Head of caudate nucleus (tissue), 42 donors: ENCODE data around the gene IDI2.
A peak's percentile ranks its signal among the peaks of the same experiment; 100 is the strongest.
"Not testable (repeated sequence)": the region's sequence is repeated elsewhere in the genome, so short reads cannot be mapped to it uniquely, and the experiment has no call there.

Source experiments
- DNase-seq, 42 donors: peaks; one replicate each; pipeline versions ENCODE4 v3.0.0 to v3.0.0-alpha.2; 2020 to 2021; ENCODE audit warnings: mixed read lengths in 7 of 42
- intact Hi-C: fragments of 100-400 bp; cut with DNase I; formaldehyde crosslinking; loops from one replicate; pipeline ENCODE4 v1.15.0; 2022

The IDI2 gene

DNA sequence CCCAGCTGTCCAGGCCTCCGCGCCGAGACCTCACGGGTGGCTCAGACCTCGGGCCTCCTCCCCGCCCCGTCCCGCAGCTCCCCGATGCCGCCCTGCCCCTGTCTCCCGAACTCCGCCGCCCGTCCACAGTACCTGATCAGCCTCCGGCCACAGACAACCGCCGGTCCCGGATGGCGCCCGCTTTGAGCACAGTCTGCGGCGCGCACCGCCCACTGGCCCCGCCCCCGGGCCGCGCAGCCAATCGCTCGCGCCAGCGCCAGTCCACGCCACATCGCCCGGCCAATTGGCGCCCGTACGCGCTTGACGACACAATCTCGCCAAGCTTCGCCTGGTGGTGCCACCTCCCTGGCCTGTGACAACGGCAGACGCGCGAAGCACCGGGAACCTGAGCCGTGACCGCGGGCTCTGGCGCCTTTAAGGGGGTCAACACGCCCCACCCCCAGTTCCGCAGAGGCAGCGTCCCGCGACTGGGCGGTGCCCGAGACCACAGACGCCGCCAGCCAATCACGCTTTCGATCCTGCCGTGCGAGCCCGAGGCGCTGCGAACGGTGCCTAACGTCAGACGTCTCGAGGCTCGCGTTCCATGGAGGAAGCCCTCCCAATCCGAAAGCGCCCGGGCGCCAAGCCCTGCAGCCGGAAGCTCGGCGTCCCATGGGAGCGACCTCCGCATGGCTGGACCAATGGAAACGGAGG lies 23.2 kb upstream of the IDI2 start, which contains the start of gene IDI1:
TSS of gene IDI1 (minus strand) at position 388 of the 693 bp plus-strand sequence. CDS start at position 272, 116 bp downstream.
- peak; percentile 95 to 99 (median 98) for DNase-seq
- intact Hi-C loops = loop anchor here (5.0 kb wide), 1 partner anchor 117 kb away; the partner anchor contains the start of gene LARP4B

- intact Hi-C loops = loop anchor here (5.0 kb wide), 1 partner anchor 116 kb away; the partner anchor contains the start of gene LARP4B
- peak in 28 of 42 donors; percentile 15 to 67 (median 48) for DNase-seq
These were observed 22.7 kb upstream of the IDI2 start for GRCh38 chr10:1048349-1048731.

DNA sequence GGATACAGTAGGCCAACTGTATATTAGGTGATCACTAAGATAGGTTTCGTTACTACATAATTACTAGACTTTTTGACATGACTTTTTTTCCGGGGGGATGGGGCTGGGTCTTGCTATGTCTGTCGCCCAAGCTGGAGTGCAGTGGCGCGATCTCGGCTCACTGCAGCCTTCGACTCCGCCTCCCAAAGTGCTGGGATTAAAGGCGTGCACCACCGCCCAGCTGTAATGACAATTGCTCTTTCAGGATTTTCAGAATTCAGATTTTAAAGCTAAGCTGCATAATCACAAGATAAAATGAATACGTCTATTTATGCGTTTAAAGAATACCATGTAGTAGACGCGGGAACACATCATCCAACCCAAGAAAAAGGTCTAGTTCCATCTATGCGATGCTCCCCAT lies 22.3 kb upstream of the IDI2 start:
- intact Hi-C loops = loop anchor here (5.0 kb wide), 1 partner anchor 116 kb away; the partner anchor contains the start of gene LARP4B
- peak in 12 of 42 donors; percentile 11 to 53 (median 26) for DNase-seq

GRCh38 chr10:1045415-1045814 lies 19.8 kb upstream of the IDI2 start:
- intact Hi-C loops = loop anchor here (5.0 kb wide), 1 partner anchor 113 kb away; the partner anchor contains the start of gene LARP4B
- no peak for DNase-seq

GRCh38 chr10:1044964-1045363 lies 19.3 kb upstream of the IDI2 start:
- intact Hi-C loops = loop anchor here (5.0 kb wide), 1 partner anchor 113 kb away; the partner anchor contains the start of gene LARP4B
- no peak for DNase-seq

GRCh38 chr10:1044146-1044545 lies 18.5 kb upstream of the IDI2 start:
- intact Hi-C loops = no loop called here
- no peak for DNase-seq

- DNase-seq = peak in 7 of 42 donors; percentile 17 to 59 (median 34)
- intact Hi-C loops = no loop called here
These were observed 17.9 kb upstream of the IDI2 start for GRCh38 chr10:1043532-1043995.

DNA sequence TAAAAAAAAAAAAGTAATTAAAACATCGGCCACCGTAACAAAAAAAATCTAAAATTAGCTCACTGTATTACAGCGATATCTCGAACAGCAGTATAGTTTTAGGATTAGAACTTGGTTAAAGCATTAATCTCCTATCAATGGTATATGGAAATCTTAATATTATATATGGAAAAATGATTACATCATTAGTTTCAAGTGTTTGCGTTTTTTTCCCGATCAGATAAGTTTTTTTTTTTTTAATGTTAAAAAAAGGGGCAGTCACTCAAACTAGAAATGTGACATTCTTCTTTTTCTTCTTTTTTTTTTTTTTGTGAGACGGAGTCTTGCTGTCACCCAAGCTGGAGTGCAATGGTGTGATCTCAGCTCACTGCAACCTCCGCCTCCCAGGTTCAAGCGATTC lies 15.9 kb upstream of the IDI2 start:
- DNase-seq = no peak
- intact Hi-C loops = no loop called here

DNA sequence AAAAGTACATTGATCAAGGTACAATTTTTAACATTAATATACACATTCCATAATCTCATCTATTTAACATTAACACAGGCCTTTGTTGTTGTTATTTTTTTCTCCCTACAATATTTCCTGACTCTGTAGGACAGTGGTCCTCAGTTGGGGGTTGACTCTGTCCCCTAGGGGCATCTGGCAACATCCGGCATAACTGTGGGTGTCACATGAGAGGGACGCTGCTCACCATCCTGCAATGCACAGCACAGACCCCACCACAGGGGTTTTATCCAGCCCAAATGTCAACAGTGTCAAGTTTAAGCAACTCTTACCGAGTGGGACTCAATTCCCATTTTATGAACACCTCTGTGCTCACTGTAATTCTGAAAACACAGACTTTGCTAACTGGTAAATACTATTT lies 14.5 kb upstream of the IDI2 start:
- intact Hi-C loops = no loop called here
- DNase-seq = no peak

DNA sequence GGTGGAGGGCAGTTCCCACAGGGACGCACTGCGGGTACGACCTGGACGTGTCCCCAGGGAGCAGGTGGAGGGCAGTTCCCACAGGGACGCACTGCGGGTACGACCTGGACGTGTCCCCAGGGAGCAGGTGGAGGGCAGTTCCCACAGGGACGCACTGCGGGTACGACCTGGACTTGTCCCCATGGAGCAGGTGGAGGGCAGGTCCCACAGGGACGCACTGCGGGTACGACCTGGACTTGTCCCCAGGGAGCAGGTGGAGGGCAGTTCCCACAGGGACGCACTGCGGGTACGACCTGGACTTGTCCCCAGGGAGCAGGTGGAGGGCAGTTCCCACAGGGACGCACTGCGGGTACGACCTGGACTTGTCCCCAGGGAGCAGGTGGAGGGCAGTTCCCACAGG lies 13.1 kb upstream of the IDI2 start:
- DNase-seq, intact Hi-C loops: not testable (repeated sequence)

DNA sequence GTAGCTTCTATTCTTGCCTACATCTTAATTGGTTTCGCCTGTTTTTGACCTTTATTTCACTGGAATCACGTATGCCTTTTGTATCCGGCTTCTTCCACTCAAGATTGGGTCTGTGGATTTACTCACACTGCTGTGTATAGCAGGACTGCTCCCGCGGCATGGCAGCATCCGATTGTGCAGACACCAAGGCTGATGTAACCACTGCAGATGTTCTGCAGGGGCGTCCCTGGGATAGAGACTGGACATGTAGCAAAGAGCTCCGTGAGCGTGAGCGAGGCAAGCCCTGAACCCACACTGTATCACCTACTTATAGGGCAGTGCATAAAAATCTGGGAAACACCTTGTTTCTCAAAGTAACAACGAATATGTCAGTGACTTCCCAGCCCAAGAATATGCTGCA lies 11.4 kb upstream of the IDI2 start:
- peak in 39 of 42 donors; percentile 4 to 85 (median 57) for DNase-seq
- intact Hi-C loops = no loop called here

GRCh38 chr10:1036341-1036791 lies 10.7 kb upstream of the IDI2 start:
- intact Hi-C loops = no loop called here
- peak; percentile 37 to 92 (median 66) for DNase-seq

DNA sequence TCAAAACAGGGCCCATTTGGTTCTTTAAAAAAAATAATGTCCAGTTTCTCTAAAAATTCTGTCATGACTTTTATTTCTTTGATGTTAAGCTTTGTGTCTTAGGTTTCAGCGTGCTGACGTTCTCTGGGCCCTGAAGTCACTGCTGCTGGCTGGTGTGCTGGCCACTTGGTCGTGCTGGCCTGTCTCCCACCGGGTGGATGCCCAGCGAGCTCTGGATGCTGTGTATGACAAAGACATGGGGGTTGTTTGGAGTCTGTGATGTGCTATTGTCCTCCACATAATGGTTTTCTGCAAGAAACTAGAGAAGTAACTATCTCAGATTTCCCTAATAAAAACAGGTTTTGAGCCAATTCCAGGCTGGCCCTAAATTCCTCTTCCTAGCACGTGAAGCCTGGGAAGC lies 9.5 kb upstream of the IDI2 start:
- intact Hi-C loops = no loop called here
- DNase-seq = peak; percentile 23 to 88 (median 66)

- DNase-seq = peak in 29 of 42 donors; percentile 9 to 79 (median 53)
- intact Hi-C loops = no loop called here
These were observed 9.1 kb upstream of the IDI2 start for GRCh38 chr10:1034758-1035157.

GRCh38 chr10:1033601-1034000 lies 7.9 kb upstream of the IDI2 start:
- no peak for DNase-seq
- intact Hi-C loops = no loop called here

GRCh38 chr10:1029838-1030237 lies 4.2 kb upstream of the IDI2 start:
- DNase-seq = no peak
- intact Hi-C loops = no loop called here

- no peak for DNase-seq
- intact Hi-C loops = no loop called here
These were observed 919 bp upstream of the IDI2 start for GRCh38 chr10:1026578-1026977.

DNA sequence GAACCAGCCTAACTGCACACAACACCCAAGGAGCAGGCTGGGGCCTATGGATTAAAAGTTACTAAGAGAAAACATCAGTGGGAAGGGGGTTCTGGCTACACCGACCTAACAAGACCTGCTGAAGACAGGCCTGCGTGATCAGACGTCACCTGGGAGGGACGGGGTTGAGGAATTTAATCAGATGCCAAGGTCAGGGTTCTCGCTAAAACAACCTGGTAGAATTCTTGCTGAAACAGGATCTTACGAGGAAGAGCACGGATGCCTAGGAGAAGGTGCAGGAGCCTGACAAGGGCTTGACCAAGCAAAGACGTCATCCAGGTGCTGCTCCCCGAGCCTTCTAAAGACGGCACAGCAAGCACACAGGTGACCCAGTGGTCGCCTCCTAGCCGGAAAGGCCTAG lies 1.6 kb downstream of the IDI2 start:
- intact Hi-C loops = no loop called here
- no peak for DNase-seq

DNA sequence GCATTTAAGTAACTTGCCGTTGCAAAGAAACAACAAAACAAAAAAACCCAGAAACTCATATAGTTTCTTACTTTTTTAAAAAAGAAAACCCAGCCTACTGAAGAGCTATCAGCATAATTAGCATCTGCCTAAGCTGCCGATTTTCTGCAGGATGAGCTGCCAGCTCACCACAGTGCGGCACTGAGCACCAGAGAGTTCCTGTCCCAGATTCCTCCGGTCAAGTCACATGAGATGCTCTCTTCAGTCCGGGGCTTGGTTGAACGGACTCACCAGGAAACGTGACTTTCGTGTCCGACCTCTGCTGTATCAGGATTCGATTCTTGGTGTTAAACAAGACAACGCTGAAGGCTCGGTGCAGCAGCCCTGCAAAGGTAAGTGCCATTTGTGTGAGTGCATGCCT lies 3.2 kb downstream of the IDI2 start:
- peak; percentile 11 to 86 (median 64) for DNase-seq
- intact Hi-C loops = no loop called here

- DNase-seq = no peak
- intact Hi-C loops = no loop called here
These were observed 4.7 kb downstream of the IDI2 start for GRCh38 chr10:1020958-1021357.

DNA sequence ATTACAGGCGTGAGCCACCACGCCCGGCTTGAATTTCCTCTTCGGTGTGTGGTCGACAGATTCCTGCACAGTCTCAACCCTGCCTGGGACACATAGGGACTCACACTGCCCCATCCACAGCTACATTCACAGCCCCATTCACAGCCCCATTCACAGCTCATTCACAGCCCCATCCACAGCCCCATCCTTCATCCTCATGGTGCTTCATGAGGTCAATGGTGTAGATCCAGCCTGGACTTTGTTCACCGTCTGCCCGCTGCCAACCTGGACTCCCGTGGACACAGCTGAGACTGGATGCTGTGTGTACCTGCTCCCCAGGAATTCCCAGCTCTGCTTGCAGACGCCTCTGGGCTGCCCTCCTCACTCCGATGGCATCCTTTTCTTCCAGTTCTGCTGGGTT lies 5.2 kb downstream of the IDI2 start:
- intact Hi-C loops = no loop called here
- no peak for DNase-seq
